Gastroesophageal sphincter (tissue), 4 donors: ENCODE data around the gene MRFAP1. TPM values are rescaled to one million over a fixed set of nuclear protein-coding genes. Genes with fewer than 3 reads are reported as not detected.

Experiments
- ATAC-seq: fragments of 150-250 bp; one replicate; pipeline ENCODE4 v1.9.1; 2016; ENCODE audit warnings: mild to moderate bottlenecking, moderate library complexity
- H3K27ac ChIP-seq, 4 donors: fragments of 200-600 bp; sonication (generic) in 3 of 4; 1 replicate in 3 of 4; 2 replicates in 1 of 4; pipeline ENCODE4 v1.5.1; 2016 to 2019
- H3K27me3 ChIP-seq: fragments of 200-600 bp; sonication (generic); one replicate; pipeline ENCODE4 v1.5.1; 2019
- H3K36me3 ChIP-seq, 2 donors: fragments of 200-600 bp; sonication (generic); one replicate each; pipeline ENCODE4 v1.5.1; 2019; ENCODE audit warnings: control low read depth in 1 of 2
- H3K4me1 ChIP-seq, 3 donors: fragments of 200-600 bp; sonication (generic); 1 replicate in 2 of 3; 2 replicates in 1 of 3; pipeline ENCODE4 v1.5.1; 2016 to 2019; ENCODE audit warnings: control low read depth in 2 of 3
- H3K4me3 ChIP-seq, 2 donors: fragments of 200-600 bp; sonication (generic); one replicate each; pipeline ENCODE4 v1.5.1; 2019; ENCODE audit warnings: mild to moderate bottlenecking in 1 of 2, moderate library complexity in 1 of 2
- H3K9me3 ChIP-seq, 3 donors: fragments of 200-600 bp; sonication (generic); one replicate each; pipeline ENCODE4 v1.5.1; 2017 to 2019; ENCODE audit warnings: control low read depth in 2 of 3
- EP300 ChIP-seq: sonication (generic); formaldehyde crosslinking; IDR thresholded peaks from one replicate; pipeline ENCODE4 v1.6.1; 2017; ENCODE audit warnings: antibody characterized with exemption, mild to moderate bottlenecking
- POLR2A ChIP-seq, 2 donors: fragments of 450-650 bp; IDR thresholded peaks; one replicate each; pipeline ENCODE4 v1.6.1; 2017; ENCODE audit warnings: antibody characterized with exemption in 2 of 2, mild to moderate bottlenecking in 2 of 2, moderate library complexity in 1 of 2
- POLR2AphosphoS5 ChIP-seq: sonication (generic); formaldehyde crosslinking; IDR thresholded peaks from one replicate; pipeline ENCODE4 v1.6.1; 2017; ENCODE audit warnings: antibody characterized with exemption
- WGBS, 2 donors: methylation state at CpG; one replicate each; pipeline ENCODE4 v1.1.5; 2018; ENCODE audit warnings: low coverage in 1 of 2; 5-methylcytosine and 5-hydroxymethylcytosine counted together
- total RNA-seq, 4 donors: library from RNA; depleted of rRNA; stranded (reverse); fragments of >200 nt; gene quantifications; one replicate each; pipeline ENCODE4 v1.1.0, GENCODE V29; 2016
- TF ChIP-seq, protein P1 (sequence below), 4 experiments: fragments of 200-600 bp in 2 of 4; fragments of 450-650 bp in 2 of 4; sonication (generic) in 1 of 4; IDR thresholded peaks; one replicate each; pipeline ENCODE4 v1.5.1; 2017 to 2019; ENCODE audit warnings: antibody characterized with exemption in 4 of 4, mild to moderate bottlenecking in 2 of 4, moderate library complexity in 2 of 4

Gene MRFAP1
- total RNA-seq, 4 donors from 2014 or later = 202 to 358 (median 277) TPM

DNA sequence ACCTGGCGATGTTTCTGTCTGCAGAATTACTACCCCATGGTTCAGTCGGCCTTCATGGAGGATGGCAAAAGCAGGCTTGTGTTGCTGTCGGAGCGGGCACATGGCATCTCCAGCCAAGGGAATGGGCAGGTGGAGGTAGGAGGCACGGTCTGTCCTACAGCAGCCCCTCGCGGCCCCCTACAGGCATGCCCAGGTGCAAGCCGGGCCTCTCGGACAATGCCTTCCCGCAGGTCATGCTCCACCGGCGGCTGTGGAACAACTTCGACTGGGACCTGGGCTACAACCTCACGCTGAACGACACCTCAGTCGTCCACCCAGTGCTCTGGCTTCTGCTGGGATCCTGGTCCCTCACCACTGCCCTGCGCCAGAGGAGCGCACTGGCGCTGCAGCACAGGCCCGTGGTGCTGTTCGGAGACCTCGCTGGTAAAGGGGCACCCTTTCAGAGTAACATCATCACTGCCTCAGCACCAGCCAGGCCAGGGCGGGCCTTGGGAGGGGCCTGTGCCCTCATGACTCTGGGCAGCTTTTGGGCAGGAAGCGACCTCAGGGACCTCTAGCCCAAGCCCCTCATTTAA, 29.5 kb upstream of the MRFAP1 start:
- 83 to 100% methylated on average over 1 to 4 of the region's 24 CpGs for whole genome bisulfite sequencing, 2 donors
- peaks cover 0 to 100% of the 10 kb centered on the region in 2 donors for H3K36me3 ChIP-seq

DNA sequence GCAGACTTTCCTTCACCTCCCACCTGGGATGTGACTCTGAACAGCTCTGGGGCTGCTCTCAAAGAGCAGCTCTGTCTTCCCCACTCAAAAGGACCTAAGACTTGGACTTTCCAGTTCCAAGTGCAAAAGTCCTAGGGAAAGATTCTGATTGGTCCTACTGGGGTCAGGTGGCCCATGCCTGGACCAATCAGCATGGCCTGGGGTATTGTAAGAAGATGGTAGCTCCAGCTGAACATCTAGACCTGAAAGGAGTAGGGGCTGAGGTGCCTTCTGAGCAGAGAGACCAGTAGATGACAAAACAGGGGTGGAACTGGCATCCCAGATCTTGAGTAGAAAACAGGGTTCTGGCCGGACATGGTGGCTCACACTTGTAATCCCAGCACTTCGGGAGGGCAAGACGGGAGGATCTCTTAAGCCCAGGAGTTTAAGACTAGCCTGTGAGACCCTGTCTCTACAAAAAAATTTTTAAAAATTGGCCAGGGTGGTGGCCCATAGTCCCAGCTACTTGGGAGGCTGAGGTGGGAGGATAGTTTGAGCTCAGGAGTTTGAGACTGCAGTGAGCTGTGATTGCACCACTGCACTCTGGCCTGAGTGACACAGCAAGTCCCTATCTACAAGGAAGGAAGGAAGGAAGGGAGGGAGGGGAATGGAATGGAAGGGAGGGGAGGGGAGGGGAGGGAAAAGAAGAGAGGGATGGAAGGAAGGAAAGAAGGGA, 27.4 kb upstream of the MRFAP1 start:
- H3K4me1 ChIP-seq = no peaks in the 10 kb centered on the region
- peaks cover 0 to 100% of the 10 kb centered on the region in 2 donors for H3K36me3 ChIP-seq
- no peaks in the 10 kb centered on the region for H3K9me3 ChIP-seq
- no peak for ATAC-seq
- H3K4me3 ChIP-seq = no peak overlapping the region
- 82% methylated on average over 2 of the region's 3 CpGs; no CpG with 5 or more reads in 1 of the 2 donors for WGBS, 2 donors
- no peak overlapping the region for H3K27ac ChIP-seq
- TF ChIP-seq, protein P1, sequence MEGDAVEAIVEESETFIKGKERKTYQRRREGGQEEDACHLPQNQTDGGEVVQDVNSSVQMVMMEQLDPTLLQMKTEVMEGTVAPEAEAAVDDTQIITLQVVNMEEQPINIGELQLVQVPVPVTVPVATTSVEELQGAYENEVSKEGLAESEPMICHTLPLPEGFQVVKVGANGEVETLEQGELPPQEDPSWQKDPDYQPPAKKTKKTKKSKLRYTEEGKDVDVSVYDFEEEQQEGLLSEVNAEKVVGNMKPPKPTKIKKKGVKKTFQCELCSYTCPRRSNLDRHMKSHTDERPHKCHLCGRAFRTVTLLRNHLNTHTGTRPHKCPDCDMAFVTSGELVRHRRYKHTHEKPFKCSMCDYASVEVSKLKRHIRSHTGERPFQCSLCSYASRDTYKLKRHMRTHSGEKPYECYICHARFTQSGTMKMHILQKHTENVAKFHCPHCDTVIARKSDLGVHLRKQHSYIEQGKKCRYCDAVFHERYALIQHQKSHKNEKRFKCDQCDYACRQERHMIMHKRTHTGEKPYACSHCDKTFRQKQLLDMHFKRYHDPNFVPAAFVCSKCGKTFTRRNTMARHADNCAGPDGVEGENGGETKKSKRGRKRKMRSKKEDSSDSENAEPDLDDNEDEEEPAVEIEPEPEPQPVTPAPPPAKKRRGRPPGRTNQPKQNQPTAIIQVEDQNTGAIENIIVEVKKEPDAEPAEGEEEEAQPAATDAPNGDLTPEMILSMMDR (IDR thresholded peaks at IDR 0.05) = no peak
- no peak for TF ChIP-seq POLR2A (IDR thresholded peaks at IDR 0.05)
- TF ChIP-seq EP300 = no peak
- no peak for TF ChIP-seq POLR2AphosphoS5
- no peaks in the 10 kb centered on the region for H3K27me3 ChIP-seq

More for the DNA sequence above, 29.5 kb upstream of the MRFAP1 start:
- no peak overlapping the region for H3K27ac ChIP-seq
- no peaks in the 10 kb centered on the region for H3K27me3 ChIP-seq
- H3K9me3 ChIP-seq = no peaks in the 10 kb centered on the region
- no peak overlapping the region for H3K4me3 ChIP-seq
- no peaks in the 10 kb centered on the region for H3K4me1 ChIP-seq
- TF ChIP-seq EP300 = no peak
- TF ChIP-seq POLR2AphosphoS5 = no peak
- TF ChIP-seq, protein P1 (IDR thresholded peaks at IDR 0.05) = no peak
- TF ChIP-seq POLR2A (IDR thresholded peaks at IDR 0.05) = no peak
- ATAC-seq = no peak

DNA sequence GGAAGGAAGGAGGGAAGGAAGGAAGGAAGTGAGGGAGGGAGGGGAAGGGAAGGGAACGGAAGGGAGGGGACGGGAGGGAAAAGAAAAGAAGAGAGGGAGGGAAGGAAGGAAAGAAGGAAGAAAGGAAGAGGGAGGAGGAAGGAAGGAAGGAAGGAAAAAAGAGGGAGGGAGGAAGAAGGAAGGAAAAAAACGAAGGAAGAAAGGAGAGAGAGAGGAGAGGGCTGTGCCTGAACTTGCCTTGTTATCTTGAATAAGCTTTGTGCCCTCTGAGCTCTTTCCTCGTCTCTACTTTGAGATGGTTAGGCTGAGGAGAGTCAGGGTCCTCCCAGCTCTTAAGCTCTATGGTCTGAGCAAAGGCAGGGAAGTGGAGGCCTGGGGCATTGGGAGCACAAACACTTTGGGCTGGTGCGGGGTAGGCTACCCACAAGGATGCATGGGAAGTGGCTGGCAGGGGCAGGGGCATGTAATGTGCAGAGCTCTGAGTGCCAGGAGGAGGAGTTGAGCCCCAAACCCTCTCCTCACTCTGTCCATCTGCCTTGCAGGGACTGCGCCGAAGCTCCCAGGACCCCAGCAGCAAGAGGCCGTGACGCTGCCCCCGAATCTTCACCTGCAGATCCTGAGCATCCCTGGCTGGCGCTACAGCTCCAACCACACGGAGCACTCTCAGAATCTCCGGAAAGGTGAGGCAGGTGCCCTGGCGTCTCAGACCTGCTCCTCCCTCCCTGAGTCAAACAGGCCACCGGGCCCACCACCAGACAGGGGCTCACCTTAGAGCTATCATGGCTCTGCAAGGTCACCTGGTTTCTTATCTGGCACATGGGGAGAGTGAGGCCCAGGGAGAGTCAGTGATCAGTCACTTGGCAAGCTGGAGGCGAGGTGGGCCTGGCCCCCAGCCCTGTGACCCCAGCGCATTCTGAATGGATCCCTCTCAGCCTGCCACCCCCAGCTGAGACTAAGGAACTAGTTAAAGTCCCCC, 26.5 kb upstream of the MRFAP1 start:
- Histone ChIP-seq H3K4me3 (no peak overlapping the region), H3K4me1 (no peaks in the 10 kb centered on the region), H3K36me3 (peaks cover 0 to 100% of the 10 kb centered on the region in 2 donors), H3K27ac (no peak overlapping the region), H3K27me3 (no peaks in the 10 kb centered on the region), H3K9me3 (no peaks in the 10 kb centered on the region)
- WGBS, 2 donors = 79 to 80% methylated on average over 3 to 6 of the region's 17 CpGs
- no peak for TF ChIP-seq POLR2AphosphoS5
- TF ChIP-seq EP300 = no peak
- TF ChIP-seq, protein P1 (IDR thresholded peaks at IDR 0.05) = no peak
- TF ChIP-seq POLR2A (IDR thresholded peaks at IDR 0.05) = no peak
- ATAC-seq = no peak

DNA sequence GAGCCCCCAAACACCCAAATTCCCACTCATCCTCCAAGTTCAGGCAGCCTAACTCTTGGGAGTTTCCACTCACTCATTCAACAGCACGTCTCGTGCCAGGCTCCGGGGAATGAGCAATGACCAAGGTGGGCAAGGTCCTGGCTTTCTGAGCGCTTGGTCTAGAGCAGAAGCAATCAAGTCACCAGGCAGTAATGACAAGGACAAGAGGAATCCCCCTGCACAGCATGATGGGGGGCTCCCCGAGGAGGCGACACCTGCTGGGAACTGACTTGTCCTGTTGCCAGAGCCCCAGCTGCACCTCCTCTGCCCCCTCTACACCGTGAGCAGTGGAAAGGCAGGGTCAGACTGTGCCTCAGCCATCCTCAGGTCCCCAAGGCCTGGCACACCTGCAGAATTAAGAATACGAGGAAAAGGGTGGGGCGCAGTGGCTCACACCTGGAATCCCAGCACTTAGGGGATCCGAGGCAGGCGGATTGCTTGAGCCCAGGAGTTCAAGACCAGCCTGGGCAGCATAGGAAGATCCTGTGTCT, 25.7 kb upstream of the MRFAP1 start:
- peaks cover 0 to 100% of the 10 kb centered on the region in 2 donors for H3K36me3 ChIP-seq
- H3K9me3 ChIP-seq = no peaks in the 10 kb centered on the region
- H3K4me3 ChIP-seq = no peak overlapping the region
- no peak overlapping the region for H3K27ac ChIP-seq
- TF ChIP-seq POLR2AphosphoS5 = no peak
- TF ChIP-seq EP300 = no peak
- TF ChIP-seq, protein P1 (IDR thresholded peaks at IDR 0.05) = no peak
- no peak for TF ChIP-seq POLR2A (IDR thresholded peaks at IDR 0.05)
- ATAC-seq = no peak
- WGBS, 2 donors = 50 to 96% methylated on average over 2 to 4 of the region's 11 CpGs
- H3K27me3 ChIP-seq = no peaks in the 10 kb centered on the region
- H3K4me1 ChIP-seq = no peaks in the 10 kb centered on the region
